Pons (tissue), 1 donor: ENCODE results near the gene TBC1D4.
A peak's percentile ranks its signal among the peaks of the same experiment; 100 is the strongest.

Source experiments
- DNase-seq: peaks from one replicate; pipeline ENCODE4 v3.0.0-alpha.2; 2016; ENCODE audit warnings: low spot score

The TBC1D4 gene, protein sequence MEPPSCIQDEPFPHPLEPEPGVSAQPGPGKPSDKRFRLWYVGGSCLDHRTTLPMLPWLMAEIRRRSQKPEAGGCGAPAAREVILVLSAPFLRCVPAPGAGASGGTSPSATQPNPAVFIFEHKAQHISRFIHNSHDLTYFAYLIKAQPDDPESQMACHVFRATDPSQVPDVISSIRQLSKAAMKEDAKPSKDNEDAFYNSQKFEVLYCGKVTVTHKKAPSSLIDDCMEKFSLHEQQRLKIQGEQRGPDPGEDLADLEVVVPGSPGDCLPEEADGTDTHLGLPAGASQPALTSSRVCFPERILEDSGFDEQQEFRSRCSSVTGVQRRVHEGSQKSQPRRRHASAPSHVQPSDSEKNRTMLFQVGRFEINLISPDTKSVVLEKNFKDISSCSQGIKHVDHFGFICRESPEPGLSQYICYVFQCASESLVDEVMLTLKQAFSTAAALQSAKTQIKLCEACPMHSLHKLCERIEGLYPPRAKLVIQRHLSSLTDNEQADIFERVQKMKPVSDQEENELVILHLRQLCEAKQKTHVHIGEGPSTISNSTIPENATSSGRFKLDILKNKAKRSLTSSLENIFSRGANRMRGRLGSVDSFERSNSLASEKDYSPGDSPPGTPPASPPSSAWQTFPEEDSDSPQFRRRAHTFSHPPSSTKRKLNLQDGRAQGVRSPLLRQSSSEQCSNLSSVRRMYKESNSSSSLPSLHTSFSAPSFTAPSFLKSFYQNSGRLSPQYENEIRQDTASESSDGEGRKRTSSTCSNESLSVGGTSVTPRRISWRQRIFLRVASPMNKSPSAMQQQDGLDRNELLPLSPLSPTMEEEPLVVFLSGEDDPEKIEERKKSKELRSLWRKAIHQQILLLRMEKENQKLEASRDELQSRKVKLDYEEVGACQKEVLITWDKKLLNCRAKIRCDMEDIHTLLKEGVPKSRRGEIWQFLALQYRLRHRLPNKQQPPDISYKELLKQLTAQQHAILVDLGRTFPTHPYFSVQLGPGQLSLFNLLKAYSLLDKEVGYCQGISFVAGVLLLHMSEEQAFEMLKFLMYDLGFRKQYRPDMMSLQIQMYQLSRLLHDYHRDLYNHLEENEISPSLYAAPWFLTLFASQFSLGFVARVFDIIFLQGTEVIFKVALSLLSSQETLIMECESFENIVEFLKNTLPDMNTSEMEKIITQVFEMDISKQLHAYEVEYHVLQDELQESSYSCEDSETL (N-terminal part only)

DNA sequence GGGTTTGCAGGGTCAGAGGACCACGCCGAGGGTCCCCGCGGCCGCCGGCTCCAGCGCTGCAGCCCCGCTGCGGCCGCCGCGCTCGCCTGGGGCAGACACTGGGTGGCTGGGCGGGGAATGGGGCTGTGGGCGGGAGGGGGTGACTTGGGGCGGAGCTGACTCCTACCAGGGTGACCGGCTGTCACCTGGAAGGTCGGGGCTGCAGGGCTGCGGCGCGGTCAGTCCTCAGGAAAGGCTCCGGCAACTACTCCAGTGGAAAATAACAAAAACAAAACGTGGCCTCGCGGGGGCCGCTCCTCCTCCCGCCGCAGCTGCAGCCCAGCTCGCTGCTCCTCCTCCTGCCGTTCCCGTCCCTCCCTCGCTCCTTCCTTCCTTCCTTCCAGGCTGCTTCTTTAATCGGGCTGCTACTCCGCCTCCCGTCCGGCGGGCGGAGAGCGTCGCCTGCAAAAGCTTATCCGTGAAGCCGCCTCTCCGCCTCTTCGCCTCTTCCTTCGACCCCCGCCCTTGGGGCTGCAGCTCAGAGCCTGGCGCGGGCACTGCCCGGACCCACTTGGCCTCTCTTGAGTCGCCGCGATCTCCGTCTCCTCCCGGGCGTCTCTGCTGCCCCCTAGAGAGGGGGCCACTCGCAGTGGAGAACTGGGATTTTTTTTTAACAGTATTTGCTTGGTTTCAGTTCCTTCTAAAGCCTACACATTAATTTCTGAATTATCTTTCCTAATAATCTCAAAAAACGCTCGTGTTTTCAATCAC lies at the start of gene TBC1D4:
TSS of gene TBC1D4 (minus strand) at position 100 of the 750 bp plus-strand sequence. CDS start 402 bp downstream, outside the sequence.
- peak; percentile 88 for DNase-seq

DNA sequence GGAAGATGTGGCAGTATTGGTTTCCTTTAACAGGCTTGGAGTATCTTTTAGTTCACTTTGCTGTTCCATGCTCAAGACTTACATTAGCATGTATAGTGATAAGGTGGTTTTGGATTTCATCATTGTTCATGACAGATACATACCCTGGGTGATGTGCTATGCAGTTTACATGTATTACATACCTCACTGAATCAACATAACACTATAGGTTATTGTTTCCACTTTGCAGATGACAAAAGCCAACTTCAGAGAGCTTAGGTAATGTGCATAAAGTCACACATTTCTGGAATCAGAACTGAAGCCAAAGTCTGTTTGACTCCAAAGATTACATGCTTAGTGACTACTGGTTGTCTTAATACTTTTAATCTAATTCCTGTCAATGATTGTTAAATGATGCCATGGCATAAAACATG lies 48.6 kb upstream of the TBC1D4 start:
- DNase-seq: no peak

DNA sequence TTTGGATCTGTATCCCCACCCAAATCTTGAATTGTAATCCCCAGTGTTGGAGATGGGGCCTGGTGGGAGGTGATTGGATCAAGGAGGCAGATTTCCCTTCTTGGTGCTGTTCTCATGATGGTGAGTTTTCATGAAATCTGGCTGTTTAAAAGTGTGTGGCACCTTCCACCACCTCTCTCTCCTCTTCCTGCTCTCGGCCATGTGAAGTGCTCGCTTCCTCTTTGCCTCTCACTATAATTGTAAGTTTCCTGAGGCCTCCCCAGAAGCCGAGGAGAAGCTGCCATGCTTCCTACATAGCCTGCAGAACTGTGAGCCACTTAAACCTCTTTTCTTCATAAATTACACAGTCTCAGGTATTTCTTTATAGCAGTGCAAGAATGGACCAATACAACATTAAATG lies 40.0 kb upstream of the TBC1D4 start:
- no peak for DNase-seq

DNA sequence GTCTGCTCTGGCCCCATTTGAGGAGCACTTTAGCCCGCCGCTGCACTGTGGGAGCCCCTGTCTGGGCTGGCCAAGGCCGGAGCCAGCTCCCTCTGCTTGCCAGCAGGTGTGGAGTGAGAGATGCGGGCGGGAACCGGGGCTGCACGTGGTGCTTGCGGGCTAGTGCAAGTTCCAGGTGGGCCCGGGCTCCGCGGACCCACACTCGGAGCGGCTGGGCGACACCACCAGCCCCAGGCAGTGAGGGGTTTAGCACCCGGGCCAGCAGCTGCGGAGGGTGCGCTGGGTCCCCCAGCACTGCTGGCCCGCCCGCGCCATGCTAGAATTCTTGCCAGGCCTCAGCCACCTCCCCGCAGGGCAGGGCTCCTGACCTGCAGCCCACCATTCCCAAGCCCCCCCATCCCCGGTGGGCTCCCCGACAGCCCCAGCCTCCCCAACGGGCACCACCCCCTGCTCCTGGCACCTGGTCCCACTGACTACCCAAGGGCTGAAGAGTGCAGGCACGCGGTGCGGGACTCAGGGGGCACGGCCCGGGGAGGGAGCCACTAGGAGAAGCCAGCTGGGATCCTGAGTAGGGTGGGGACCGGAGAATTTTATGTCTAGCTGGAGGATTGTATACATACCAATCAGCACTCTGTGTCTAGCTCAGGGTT lies 36.6 kb upstream of the TBC1D4 start:
- DNase-seq: no peak

DNA sequence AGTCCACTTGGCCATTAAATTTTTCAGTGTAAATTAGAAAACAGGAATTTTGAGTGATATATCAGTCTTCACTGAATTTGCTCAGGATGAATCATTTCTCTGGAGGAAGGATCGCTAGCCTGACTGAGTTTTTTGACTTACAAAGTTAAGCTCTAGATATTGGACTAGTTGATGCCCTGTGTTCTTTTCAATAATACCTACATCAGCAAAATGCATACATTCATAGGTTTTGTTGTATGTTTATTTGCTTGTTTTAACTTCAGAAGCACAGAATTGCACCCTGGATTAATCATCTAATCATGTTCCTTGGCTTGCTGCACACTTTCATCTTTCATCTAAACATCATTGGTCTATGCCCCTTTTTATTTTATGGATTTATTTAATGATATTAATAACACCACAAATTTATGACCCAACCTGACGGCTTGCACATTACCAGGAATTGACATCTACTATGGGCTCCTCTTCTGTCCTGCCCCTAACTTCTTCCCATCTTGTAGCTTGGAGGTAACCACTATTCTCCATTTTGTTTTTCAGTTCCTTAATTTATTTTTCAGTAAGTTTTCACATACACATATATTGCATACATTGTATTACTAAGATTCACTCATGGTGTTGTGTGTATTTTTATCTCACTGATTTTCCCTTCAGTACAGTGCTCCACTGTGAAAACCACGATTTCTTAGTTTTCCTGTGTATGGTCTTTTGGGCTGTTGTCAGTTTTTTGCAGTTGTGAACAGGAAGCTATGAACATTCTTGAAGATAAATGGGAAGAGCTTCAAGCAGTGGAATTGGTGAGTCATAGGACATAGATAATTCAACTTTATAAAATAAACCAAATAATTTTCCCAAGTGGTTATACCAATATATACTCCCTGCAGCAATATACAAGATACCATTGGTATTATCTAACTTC lies 32.4 kb upstream of the TBC1D4 start:
- no peak for DNase-seq

DNA sequence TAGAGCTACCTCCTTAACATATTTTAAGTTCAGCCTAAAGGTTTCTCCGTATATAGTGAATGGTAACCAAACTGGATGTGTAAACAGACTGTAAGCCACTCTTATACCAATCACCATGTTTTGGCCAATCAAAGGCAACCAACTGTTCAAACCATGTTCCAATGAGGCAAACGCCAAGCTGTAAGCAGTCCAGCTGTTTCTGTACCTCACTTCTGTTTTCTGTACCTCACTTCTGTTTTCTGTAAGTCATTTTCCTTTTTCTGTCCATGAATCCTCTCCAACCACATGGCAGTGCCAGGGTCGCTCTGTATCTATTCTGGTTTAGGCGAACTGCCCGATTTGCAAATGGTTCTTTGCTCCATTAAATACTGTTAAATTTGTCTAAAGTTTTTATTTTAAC lies 31.3 kb upstream of the TBC1D4 start:
- DNase-seq: peak; percentile 17

DNA sequence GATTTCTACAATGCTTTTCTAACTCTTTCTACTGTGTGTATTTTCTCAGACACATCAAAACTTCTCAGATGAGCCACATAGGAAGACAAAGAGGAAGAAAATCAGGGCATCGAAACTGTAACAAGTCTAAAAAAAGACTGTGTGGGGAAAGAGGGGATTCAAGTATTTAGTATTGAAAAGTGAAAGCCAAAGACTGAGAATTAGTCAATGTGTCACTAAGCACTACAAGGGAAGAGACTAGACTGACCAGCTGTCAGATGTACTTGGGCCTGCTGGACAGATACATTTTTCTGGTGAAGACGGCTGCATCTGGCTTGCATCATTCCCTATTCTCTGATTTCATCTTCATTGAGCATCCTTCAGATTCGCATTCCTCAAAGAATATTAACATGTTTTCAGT lies 30.3 kb upstream of the TBC1D4 start:
- peak; percentile 80 for DNase-seq

DNA sequence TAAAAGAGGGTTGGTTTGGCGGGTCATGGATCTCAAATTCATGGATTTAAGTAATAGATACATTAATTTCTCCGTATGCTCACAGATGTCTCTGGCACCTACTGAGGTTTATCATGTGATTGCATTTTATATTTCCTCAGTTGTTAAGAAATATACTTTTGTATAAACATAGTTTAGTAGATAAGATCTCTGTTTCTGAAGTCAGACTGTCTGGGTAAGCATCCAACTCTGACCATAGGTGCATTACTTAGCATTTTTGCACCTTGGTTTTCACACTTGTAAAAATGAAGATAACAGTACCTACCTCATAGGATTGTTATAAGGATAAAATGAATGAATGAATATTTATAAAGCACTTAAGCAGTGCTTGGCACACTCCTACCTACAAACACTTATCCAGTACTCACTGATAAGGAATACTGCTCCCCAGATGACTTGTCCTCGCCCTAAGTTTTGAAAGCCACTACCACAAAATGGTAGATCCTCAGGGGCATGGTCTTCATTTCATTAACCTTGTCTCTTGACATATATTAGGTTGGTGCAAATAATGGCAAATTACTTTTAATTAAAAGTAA lies 29.2 kb upstream of the TBC1D4 start:
- no peak for DNase-seq

DNA sequence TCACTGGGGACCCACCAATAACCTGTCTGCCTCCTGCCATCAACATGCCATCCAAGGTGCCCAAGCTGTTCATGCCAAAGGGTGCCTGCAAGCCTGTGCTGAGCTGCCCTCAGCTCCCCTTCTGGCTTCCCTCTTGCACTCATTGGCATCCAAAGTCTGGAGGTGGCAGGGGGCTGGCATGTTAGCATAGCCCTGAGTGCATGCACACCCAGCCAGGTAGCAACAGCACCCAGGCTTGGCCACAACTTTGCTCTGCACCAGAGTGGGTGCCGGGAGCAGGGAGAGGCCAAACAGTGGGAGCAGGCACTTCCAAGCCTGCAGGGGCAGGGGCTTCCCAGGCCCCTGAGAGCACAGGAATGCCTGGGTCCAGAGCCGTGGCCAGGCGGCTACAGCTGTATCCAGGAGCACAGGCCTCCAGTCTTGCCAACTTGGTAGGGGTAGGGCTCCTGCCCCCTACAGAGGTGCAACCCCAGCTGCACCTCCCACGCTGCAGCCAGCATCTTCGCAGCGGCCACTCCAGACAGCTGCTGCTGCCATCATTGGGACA lies 26.1 kb upstream of the TBC1D4 start:
- DNase-seq: no peak

DNA sequence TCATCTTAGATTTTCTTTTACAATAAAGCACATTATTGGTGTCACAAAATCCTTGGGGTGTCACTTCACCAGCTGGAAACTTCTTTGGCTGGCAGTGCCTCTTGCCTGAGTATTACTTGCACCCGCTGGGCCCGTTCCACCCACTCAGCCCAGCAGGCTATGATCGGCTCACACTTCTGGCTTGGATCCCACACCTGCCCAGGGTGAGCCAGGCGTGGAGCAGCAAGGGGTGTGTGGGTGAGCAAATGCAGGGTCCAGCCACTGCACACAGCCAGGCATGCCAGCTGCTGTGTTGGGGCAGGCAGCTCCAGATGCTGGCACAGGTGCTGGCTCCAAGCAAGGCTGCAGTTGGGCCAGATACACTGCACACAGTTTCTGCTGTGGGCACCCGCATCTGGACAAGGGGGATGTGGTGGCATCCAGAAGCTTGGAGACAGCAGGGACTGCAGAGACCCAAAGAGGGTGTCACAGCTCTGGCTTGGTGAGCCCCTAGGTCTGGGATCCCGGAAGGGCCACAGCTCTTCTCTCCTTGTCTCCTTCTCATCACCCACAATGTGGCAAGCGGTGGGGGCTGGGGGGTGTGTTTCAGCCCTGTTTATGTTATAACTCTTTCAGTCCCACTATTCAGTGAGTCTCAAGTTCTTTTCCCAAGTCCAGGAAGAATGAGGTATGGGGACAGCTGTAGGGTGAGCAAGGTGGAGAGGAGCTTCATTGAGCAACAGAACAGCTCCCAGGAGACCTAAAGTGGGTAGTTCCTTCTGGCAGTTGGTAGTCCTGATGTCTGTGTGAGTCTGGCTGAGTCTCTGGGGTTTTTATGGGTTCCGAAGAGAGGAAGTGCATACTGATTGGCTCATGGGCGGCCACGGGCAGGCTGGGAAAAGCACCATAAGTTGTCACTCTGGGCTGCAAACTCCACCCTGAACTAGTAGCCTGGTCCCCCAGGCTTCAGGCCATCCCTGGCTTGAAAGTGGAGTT lies 25.3 kb upstream of the TBC1D4 start:
- DNase-seq: peak; percentile 40

DNA sequence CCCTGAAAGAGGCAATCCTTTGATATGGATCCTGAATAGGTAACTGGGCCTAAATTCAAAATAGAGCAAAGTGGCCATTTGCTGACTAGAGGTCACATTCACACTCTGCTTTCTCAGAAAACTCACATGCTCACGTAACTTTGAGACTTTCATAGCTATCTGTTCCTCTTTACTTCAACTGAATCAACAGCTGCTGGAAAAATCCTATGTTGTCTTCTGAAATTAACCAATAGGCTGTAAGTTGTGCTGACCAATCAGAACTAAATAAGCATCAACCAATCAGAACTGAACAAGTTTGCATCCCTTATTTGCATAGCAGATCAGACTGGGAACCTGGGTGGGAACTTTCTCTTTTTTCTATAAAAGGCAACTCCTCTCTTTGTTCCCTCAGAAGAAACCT lies 24.0 kb upstream of the TBC1D4 start:
- DNase-seq: no peak

DNA sequence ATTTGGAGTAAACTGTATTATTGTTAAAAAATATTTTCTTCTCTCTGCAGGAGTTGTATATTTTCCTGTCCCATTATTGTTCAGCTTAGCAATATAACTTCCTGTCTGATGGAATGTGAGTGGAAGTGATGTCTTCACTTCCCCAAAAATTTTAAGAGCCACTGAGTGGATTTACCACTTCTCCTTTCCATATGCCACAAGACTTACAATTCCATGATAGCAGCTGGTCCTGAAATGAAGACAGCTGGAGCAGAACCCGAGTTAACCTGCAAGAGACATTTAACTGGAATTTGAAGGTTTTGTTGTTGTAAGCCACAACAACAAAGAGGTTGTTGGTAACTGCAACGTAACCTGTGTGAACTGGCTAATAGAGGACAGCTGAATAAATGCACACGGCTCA lies 23.4 kb upstream of the TBC1D4 start:
- peak; percentile 72 for DNase-seq

DNA sequence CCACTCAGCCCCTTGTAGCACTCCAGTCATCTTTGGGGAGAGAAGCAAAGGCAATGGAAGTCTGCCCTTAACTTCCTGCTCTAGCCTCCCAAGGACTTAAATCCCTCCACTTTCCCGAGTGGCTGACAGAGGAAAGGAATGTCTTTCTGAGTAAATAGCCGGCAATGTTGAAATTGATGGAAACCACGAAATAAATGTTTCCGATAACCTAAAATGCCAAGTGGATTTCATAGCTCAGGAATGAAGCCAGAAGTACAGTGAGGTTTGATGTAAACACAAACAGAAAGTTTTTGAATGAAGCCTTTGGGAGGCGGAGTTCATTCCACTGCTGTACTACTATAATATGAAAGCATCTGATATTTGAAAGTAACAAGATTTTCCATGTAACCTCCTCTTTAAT lies 14.0 kb upstream of the TBC1D4 start:
- DNase-seq: no peak

DNA sequence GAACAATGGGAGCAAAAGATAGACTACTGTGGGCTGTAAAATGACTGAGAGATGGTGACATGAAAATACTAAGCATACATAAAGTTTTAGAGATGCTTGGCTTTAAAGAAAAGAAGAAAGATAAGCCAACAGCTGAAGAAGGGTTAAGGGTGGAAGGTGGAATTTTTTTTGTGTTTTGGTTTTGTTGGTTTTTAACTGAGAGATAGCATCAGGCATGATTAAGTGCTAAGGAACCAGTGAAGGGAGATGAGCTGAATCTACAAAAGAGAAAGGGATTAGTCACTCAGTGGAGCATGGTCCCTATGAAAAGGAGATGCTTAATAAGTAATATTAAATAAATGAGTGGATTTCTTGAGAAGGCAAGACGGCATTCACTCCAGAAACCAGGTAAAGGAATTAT lies 12.5 kb upstream of the TBC1D4 start:
- DNase-seq: no peak

DNA sequence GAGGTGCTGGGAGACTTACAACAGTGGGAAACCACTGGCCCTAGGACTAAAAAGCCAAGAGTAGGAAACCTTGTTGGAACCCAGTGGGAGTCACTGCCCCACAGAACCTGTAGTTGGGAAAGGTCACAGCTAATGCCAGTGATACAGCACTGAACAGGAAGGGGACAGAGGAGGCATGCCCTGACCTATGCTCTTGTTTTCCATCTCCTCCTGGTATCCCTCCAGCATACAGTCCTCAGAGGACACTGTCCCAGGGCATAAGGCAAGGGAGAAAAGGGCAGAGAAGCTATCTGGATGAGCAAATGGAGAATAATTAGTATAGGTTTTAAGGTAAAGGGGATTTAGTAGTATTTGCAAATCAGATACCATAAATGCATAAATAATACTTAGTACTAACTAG lies 11.2 kb upstream of the TBC1D4 start:
- no peak for DNase-seq

DNA sequence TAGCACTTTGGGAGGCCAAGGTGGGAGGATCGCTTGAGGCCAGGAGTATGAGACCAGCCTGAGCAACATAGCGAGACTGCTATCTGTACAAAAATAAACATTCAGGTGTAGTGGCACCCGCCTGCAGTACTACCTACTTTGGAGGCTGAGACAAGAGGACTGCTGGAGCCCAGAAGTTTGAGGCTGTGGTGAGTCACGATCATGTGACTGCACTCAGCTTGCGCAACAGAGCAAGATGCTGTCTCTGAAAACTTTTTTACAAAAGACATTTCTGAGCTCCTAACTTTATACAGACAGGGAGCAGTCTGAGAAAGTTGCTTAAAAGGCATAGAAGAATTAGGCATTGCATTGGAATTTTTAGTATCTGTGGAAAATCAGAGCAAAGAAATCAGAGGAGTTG lies 10.4 kb upstream of the TBC1D4 start:
- DNase-seq: no peak

DNA sequence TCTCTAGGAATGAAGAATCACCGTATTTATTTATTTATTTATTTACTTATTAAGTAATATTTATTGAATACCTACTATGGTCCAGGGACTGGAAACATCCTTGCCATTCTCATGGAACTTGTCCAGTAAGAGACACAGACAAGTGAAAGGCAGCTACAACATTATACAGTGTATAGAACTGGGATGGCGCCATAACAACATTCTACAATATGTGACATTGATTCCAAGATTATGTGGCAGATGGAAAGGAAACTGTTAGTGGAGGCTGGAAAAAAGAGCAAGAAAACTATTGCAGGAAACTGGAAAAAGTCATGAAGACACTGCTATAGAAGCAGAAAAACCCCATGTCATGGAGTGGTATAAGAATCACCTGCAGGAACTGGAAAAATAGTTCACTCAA lies 9.4 kb upstream of the TBC1D4 start:
- no peak for DNase-seq
